ENCODE data around the gene NPC2.
A peak's percentile ranks its signal among the peaks of the same experiment; 100 is the strongest.
"Not testable (repeated sequence)": the region's sequence is repeated elsewhere in the genome, so short reads cannot be mapped to it uniquely, and the experiment has no call there.

The NPC2 gene

GRCh38 chr14:74492776-74493342 lies at the start of gene NPC2:
TSS of gene NPC2 (minus strand) at chr14:74493305. CDS start at chr14:74493274, 31 bp downstream.
- peak; percentile 9 for DNase-seq

- no peak for DNase-seq
These were observed 49.1 kb upstream of the NPC2 start for GRCh38 chr14:74542056-74542685.

- no peak for DNase-seq
These were observed 48.1 kb upstream of the NPC2 start for GRCh38 chr14:74541225-74541624.

DNA sequence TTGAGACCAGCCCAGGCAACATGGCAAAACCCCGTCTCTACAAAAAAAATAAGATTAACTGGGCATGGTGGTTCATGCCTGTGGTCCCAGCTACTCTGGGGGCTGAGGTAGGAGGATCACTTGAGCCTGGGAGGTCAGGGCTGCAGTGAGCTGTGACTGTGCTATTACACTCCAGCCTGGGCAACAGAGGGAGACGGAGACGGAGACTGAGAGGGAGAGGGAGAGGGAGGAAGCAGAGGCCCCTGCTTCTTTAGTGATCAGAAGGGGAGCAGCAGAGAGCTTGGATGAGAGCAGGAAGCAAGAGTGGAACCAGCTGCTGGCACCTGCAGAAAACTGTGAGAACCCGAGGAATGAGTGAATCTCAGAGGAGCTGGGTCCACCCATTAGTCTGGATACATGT lies 46.4 kb upstream of the NPC2 start:
- no peak for DNase-seq

- no peak for DNase-seq
These were observed 45.6 kb upstream of the NPC2 start for GRCh38 chr14:74538411-74539391.

DNA sequence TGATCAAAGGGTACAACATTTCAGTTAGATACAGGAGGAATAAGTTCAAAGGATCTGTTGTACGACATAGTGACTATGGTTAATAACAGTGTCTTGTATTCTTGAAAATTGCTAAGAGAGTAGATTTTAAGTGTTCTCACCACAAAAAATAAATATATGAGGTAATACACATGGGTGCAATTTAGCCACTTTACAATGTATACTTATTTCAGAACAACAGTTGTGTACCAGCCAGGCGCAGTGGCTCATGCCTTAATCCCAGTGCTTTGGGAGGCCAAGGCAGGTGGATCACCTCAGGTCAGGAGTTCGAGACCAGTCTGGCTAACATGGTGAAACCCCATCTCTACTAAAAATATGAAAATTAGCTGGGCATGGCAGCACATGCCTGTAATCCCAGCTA lies 43.2 kb upstream of the NPC2 start:
- not testable (repeated sequence) for DNase-seq

DNA sequence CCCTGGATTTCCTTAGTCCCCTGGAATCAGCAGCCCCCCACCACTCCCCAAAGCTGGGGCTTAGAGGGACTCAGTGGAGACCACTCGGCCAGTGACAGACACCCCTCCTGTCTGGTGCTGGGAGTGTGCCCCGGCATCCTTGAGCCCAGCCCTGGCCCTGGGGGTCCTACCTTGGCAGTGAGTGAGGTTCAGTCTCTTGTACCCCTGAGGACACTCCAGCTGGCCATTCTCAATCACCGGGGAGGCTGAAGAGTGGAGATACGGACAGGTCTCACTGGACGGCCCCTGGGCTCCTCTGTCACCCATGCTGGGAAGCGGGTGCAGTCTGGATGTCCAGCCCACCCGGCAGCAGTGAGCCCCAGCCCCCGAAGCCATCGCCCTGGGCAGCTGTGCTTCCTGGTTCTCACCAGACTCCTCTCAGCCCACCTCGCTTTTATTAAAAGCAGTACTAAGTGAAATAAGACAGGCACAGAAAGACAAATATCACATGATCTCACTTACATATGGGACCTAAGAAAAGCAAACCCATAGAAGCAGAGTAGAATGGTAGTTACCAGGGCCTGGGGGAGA lies 42.7 kb upstream of the NPC2 start:
- DNase-seq = no peak

DNA sequence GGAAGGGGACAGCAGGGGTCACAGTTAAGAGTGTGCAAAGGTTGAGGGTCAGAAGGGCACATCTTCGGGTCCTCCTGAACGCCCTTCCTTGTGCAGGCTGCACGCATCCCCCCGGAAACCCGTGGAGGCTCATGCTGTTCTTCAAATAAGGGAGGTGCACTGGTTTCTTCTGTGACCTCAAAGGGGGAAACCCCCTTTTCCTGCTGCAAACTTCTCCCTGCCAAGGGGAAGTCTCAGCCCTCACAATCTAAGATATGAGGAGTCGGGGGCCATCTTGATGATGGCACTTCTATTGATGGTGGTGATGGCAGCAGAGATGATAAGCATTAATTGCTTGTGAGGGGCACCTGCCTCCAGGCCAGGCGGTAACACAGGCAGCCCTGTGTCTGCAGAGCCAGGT lies 40.5 kb upstream of the NPC2 start:
- no peak for DNase-seq

GRCh38 chr14:74532246-74532645 lies 39.1 kb upstream of the NPC2 start:
- DNase-seq = no peak

DNA sequence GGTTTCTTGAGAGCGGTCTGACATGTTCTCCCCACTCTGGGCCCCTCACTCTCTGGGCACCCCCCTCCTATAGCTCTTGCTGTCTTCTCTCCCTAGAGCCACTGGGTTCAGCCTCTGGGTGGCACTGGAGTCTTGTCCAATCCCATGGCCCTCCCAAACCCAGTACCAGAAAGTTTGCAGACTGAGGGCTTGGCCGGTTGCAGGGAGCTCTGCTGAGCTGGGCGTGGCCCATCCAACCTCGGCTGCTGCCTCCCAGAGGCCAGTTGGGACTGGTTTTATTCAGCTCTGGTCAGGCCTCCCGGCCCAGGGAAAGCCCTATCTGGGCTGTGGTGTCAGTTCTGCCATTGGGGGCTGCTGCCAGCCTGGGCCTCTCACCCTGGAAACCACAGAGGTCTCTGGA lies 38.4 kb upstream of the NPC2 start:
- DNase-seq = peak; percentile 21

GRCh38 chr14:74531006-74531405 lies 37.9 kb upstream of the NPC2 start:
- DNase-seq = no peak

- DNase-seq = no peak
These were observed 35.8 kb upstream of the NPC2 start for GRCh38 chr14:74528886-74529285.

- DNase-seq = no peak
These were observed 35.3 kb upstream of the NPC2 start for GRCh38 chr14:74528406-74528805.

GRCh38 chr14:74527736-74528280 lies 34.7 kb upstream of the NPC2 start:
- no peak for DNase-seq

DNA sequence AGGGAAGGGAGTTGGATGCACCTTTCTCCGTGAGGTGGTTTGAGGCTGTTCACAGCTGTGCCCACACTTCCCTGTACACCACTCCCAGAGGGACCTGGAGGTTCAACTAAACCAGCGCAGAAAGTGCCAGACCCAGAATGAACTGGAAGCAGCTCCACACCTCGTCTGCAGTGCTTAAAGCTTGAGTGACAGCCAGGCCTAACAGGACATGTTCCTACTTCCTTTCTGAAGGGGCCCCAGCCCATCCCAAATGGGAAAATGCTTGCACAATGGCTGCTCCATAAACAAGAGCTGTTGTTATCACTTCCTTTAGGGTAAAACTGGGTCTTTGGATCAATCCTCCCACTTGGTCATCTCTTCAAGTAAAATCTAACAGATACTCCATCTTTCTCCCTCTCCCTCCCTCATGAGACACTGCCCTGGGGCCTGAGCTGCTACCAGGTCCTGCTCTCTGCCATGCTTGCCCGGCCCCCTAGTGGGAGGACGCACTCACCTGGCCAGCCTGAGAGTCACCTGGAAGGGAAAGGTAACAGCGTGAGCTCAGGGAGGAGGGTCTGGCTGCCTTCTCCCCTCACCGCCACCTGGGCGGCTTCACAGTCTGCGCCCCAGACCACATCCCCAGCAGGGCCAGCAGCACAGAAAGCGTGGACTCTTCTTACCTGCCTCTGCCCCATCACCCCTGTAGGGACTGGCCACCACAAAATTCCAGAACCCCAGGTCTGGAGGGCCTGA lies 33.9 kb upstream of the NPC2 start:
- no peak for DNase-seq

GRCh38 chr14:74525361-74525851 lies 32.3 kb upstream of the NPC2 start:
- no peak for DNase-seq

GRCh38 chr14:74524812-74525135 lies 31.7 kb upstream of the NPC2 start:
- no peak for DNase-seq

- DNase-seq = no peak
These were observed 31.1 kb upstream of the NPC2 start for GRCh38 chr14:74524076-74524811.

DNA sequence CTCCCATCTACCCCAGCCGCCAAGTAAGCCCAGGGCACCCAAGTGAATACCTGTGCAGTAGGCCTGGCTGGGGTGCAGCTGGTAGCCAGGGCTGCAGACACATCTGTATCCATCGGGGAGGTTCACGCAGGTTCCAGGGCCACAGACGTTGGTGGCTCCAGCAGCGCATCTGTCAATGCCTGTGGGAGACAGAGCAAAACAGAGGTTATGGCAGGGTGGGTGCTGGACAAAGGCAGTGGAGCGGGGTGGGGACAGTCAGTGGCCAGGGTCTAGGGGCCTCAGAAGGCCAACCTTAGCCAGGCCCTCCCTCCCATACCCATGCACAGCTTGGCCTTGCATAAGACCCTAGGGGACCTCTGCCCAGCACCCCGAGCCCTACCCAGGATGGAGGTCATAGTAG lies 29.6 kb upstream of the NPC2 start:
- DNase-seq = no peak

DNA sequence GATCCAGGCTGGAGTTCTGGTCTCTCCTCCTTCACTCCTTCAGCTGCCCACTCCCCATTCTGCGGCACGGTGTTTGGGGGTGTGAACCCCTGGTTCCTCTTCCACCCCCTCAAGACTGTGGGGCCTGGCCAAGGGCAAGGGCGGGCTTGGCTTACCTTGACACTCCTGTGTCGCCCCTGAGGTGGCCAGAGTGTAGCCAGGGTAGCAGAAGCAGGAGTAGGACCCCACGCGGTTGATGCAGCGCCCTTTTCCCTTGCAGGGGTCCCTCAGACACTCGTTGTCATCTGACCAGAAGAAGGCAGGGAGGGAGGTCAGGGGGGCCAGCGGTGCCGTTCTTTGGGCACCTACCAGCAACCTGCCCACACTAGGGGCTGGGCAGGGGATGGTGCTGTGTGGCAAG lies 28.7 kb upstream of the NPC2 start:
- DNase-seq = no peak

- no peak for DNase-seq
These were observed 26.4 kb upstream of the NPC2 start for GRCh38 chr14:74519316-74520074.

Measured in hematopoietic multipotent progenitor cell treated with erythropoietin and hydrocortisone succinate and interleukin-3 and kit ligand, for 8 days (in vitro differentiated cells).